ENCODE measurements around the gene CD22.
"Not testable (repeated sequence)": the region's sequence is repeated elsewhere in the genome, so short reads cannot be mapped to it uniquely, and the experiment has no call there.

Gene CD22

DNA sequence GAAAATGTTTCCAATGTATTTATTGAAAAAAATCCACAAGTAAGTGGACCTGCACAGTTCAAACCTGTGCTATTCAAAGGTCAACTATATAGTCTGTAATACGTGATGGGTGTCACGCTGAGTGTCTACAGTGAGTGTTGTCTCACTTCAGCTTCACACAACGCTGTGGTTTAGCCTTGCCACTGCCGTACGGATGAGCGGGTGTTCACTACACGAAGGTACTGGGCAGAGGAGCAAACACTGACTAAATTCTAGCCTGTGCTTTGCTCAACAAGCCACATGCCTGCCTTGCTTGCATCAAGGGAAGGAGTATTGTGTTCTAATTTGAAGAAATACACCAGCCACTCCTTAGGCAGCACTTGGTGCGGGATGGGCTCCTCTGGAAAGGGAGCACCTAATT, 25.9 kb downstream of the CD22 start:
- in situ Hi-C loops (cut with HindIII; ENCODE audit: low pct_ligation_motif_present, low sequenced_read_pairs) = no loop called here
- Histone ChIP-seq H3K36me3 (replicated peaks) (no peaks in the 10 kb centered on the region), H3K27ac (no peak overlapping the region), H3K4me3 (ENCODE audit: low read depth, low read length) (no peak overlapping the region), H3K27me3 (replicated peaks) (no peaks in the 10 kb centered on the region)
- DNase-seq = no peak
- TF ChIP-seq, protein P1, sequence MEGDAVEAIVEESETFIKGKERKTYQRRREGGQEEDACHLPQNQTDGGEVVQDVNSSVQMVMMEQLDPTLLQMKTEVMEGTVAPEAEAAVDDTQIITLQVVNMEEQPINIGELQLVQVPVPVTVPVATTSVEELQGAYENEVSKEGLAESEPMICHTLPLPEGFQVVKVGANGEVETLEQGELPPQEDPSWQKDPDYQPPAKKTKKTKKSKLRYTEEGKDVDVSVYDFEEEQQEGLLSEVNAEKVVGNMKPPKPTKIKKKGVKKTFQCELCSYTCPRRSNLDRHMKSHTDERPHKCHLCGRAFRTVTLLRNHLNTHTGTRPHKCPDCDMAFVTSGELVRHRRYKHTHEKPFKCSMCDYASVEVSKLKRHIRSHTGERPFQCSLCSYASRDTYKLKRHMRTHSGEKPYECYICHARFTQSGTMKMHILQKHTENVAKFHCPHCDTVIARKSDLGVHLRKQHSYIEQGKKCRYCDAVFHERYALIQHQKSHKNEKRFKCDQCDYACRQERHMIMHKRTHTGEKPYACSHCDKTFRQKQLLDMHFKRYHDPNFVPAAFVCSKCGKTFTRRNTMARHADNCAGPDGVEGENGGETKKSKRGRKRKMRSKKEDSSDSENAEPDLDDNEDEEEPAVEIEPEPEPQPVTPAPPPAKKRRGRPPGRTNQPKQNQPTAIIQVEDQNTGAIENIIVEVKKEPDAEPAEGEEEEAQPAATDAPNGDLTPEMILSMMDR (IDR thresholded peaks at IDR 0.05; ENCODE audit: low read depth, low read length, missing control alignments) = no peak

DNA sequence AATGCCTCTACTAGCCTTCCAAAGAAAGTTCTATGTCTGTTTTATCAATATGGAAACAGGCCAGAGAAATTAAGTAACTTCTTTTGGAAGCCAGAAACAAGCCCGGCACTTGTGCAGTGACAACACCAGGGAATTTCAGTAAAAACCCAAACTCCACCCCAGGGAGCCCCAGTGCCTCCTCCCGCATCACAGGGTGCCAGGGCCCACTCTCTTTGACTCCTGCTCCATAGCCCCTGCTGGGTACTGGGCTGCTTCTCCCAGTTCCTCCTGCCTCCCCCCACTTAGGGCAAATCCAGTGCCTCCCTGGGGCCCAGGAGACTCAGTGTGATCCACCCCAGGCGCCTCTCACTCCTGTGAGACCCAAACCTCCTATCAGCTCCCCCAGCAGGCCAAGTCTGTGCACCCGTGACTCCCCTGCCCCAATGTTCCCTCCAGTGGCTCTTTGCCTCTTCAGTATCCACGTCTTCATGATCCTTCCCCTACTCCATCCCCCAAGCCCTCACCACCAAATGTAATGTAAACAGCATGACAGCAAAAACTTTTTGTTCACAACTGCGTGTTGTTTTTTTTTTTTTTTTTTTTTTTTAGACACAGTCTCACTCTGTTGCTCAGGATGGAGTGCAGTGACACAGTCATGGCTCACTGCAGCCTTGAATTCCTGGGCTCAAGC, 26.9 kb downstream of the CD22 start:
- no peaks in the 10 kb centered on the region for H3K36me3 ChIP-seq (replicated peaks)
- H3K27ac ChIP-seq = no peak overlapping the region
- in situ Hi-C loops (cut with HindIII; ENCODE audit: low pct_ligation_motif_present, low sequenced_read_pairs) = no loop called here
- H3K4me3 ChIP-seq (ENCODE audit: low read depth, low read length) = no peak overlapping the region
- TF ChIP-seq, protein P1 (IDR thresholded peaks at IDR 0.05; ENCODE audit: low read depth, low read length, missing control alignments) = no peak
- no peak for DNase-seq
- H3K27me3 ChIP-seq (replicated peaks) = no peaks in the 10 kb centered on the region

DNA sequence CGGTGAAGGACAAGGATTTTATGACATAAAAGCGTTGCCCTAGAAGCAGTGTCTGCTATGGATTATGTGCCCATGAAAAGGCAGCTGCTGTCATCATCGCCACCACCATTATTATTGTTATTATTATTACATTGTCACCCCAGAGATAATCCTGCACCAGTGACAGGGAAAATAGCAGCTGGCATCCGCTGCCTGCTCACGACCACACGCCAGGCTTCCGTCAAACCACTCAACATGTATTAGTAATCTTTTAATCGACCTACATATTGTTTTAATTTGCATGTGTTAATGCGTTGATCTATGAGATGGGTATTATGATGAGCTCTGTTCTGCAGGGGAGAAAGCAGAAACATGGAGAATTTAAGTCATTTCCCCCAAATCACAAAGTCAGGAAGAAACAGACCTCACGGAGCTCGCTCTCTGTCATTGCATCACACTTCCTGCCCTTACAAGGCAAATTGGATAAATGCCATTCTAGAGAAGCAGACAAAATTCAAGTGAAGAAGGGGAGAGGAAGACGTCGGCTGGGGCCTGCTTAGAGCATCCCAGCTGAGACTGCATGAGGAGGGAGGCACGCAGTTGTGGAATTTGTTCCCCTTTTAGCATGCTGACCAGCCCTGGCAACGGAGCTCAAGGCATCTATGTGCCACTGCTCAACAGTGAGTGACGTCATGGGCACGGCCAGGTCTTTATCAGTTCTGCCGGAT, 29.0 kb downstream of the CD22 start, which contains the start of gene FFAR3:
Gene FFAR3 (plus strand): TSS at position 594 of the 707 bp plus-strand sequence. CDS start 431 bp downstream, outside the sequence.
- TF ChIP-seq, protein P1 (IDR thresholded peaks at IDR 0.05; ENCODE audit: low read depth, low read length, missing control alignments) = no peak
- H3K4me3 ChIP-seq (ENCODE audit: low read depth, low read length) = no peak within 1 kb of the TSS
- DNase-seq = no peak

DNA sequence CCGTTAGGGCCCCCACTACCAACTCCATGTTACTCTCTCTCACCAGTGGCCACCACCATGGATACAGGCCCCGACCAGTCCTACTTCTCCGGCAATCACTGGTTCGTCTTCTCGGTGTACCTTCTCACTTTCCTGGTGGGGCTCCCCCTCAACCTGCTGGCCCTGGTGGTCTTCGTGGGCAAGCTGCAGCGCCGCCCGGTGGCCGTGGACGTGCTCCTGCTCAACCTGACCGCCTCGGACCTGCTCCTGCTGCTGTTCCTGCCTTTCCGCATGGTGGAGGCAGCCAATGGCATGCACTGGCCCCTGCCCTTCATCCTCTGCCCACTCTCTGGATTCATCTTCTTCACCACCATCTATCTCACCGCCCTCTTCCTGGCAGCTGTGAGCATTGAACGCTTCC, 29.8 kb downstream of the CD22 start:
- DNase-seq; H3K4me3 ChIP-seq (ENCODE audit: low read depth, low read length); in situ Hi-C loops (cut with HindIII; ENCODE audit: low pct_ligation_motif_present, low sequenced_read_pairs): not testable (repeated sequence)

More for the DNA sequence above, 29.0 kb downstream of the CD22 start, which contains the start of gene FFAR3:
- H3K27me3 ChIP-seq (replicated peaks) = no peaks in the 10 kb centered on the region
- in situ Hi-C loops (cut with HindIII; ENCODE audit: low pct_ligation_motif_present, low sequenced_read_pairs) = no loop called here
- no peak within 1 kb of the TSS for H3K27ac ChIP-seq
- no peaks in the 10 kb centered on the region for H3K36me3 ChIP-seq (replicated peaks)

DNA sequence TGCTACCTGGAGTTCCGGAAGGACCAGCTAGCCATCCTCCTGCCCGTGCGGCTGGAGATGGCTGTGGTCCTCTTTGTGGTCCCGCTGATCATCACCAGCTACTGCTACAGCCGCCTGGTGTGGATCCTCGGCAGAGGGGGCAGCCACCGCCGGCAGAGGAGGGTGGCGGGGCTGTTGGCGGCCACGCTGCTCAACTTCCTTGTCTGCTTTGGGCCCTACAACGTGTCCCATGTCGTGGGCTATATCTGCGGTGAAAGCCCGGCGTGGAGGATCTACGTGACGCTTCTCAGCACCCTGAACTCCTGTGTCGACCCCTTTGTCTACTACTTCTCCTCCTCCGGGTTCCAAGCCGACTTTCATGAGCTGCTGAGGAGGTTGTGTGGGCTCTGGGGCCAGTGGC, 30.4 kb downstream of the CD22 start:
- H3K36me3 ChIP-seq (replicated peaks); H3K4me3 ChIP-seq (ENCODE audit: low read depth, low read length); H3K27me3 ChIP-seq (replicated peaks); DNase-seq; H3K27ac ChIP-seq; in situ Hi-C loops (cut with HindIII; ENCODE audit: low pct_ligation_motif_present, low sequenced_read_pairs): not testable (repeated sequence)

More for the DNA sequence above, 29.8 kb downstream of the CD22 start:
- not testable (repeated sequence) for H3K27me3 ChIP-seq (replicated peaks); H3K36me3 ChIP-seq (replicated peaks); H3K27ac ChIP-seq

DNA sequence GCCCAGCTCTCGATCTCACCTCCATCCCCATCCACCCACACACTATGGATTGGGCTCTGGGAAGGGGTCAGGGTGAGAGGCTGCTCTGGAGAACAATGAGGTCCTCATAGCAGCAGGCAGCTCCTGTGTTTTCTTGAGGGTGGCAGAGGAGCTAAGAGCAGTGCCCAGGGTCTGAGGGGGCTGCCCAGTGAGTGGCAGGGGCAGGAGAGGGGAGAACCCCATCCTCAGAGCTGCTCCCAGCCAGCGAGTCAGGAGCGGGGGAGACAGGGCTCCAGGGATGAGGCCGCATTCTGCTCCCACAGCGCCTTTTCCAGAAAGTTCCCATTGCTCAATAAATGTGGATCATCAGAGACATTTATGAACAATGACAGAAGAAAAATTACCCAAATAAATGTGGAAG, 31.1 kb downstream of the CD22 start:
- H3K27ac ChIP-seq; H3K27me3 ChIP-seq (replicated peaks); H3K36me3 ChIP-seq (replicated peaks); DNase-seq; H3K4me3 ChIP-seq (ENCODE audit: low read depth, low read length); in situ Hi-C loops (cut with HindIII; ENCODE audit: low pct_ligation_motif_present, low sequenced_read_pairs): not testable (repeated sequence)

DNA sequence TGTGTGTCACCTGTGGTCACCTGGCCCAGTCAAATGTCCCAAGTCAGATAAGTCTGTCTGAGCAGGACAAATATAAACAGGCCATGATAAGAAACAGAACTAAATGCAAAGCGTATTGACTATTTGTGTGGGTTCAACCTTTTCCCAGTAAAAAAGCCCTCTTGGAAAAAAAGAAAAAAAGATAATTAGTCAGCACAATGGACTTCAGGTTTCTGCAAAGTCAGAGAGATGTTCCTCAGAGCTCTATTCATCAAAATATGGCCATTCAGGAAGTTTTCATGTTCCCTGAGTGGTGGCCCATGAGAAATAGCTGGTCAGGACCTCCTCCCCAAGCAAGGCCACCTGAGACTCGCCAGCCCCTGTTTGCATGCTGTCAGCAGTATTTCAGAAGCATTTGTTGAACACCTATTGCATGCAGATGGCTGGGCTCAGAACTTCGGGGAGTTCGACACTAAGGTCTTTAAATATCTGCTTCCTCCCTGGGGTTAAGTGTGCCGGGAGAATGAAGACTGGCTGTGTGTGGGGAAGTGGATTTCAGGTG, 32.0 kb downstream of the CD22 start:
- Histone ChIP-seq H3K27ac (no peak overlapping the region), H3K4me3 (ENCODE audit: low read depth, low read length) (no peak overlapping the region), H3K36me3 (replicated peaks) (no peaks in the 10 kb centered on the region), H3K27me3 (replicated peaks) (no peaks in the 10 kb centered on the region)
- in situ Hi-C loops (cut with HindIII; ENCODE audit: low pct_ligation_motif_present, low sequenced_read_pairs) = no loop called here
- DNase-seq = no peak
- TF ChIP-seq, protein P1 (IDR thresholded peaks at IDR 0.05; ENCODE audit: low read depth, low read length, missing control alignments) = no peak

Data from brain microvascular endothelial cell (primary cell).